HL-60 (cell line): ENCODE measurements around the gene ARHGAP33.

Source experiments
- CTCF ChIP-seq: IDR thresholded peaks from one replicate; pipeline ENCODE4 v1.5.1; 2011; ENCODE audit warnings: low read length, control low read depth, inconsistent platforms; ENCODE audit not compliant: insufficient read depth
- POLR2AphosphoS5 ChIP-seq: IDR thresholded peaks from 2 replicates; pipeline ENCODE4 v1.6.1; 2012; ENCODE audit warnings: low read depth
- REST ChIP-seq: IDR thresholded peaks from 2 replicates; pipeline ENCODE4 v1.6.1; 2012; ENCODE audit warnings: low read depth; ENCODE audit not compliant: insufficient replicate concordance

GRCh38 chr19:35766571-35767104 lies 8.7 kb upstream of the ARHGAP33 start:
- no peak for TF ChIP-seq CTCF
- TF ChIP-seq REST, result no peak
- TF ChIP-seq POLR2AphosphoS5, result no peak
